Right hindlimb (tissue), 1 donor: Measurements from ENCODE around the gene RPE65.
"Not testable (repeated sequence)": the region's sequence is repeated elsewhere in the genome, so short reads cannot be mapped to it uniquely, and the experiment has no call there.

Source experiments
- DNase-seq: peaks from one replicate; pipeline ENCODE4 v3.0.0-alpha.2; 2018

RPE65 gene

GRCh38 chr1:68449901-68450300, at the start of gene RPE65:
Gene RPE65 (minus strand): TSS chr1:68449954. CDS start chr1:68449905, 49 bp downstream.
- peak; percentile 23 for DNase-seq

- DNase-seq, result no peak
Measured at GRCh38 chr1:68497358-68497698, 47.6 kb upstream of the RPE65 start.

DNA sequence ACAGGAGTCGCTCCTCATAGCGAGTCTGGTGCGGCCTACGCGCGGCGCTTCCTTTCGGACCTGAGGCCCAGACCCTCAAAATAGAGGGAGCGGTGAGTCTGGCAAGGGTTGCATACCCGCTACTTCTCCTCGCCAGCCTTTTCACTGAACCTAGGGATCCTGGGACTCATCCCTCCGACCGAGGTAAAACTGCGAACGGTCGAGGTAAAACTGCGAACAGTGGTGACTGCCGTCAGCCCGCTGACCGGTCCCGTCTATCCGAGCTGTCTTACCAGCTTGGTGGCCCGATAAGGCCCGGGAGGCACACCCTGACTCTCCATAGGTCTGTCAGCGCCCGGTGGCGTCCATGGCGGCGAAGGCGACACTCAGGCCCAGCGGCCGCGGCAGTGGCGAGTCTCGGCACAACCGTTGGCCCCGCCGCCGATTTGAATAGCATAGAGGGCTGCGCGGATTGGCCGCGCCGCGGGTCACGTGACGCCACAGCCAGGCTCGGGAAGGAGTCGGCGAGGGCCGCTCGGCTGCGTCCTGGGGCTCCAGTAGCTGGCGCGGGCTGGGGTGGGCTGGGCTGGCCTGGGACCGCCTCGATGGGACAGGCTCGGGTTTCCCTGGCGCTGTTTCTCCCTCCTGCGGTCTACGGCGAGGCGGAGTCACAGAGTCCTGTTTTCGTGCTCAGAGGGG, 47.1 kb upstream of the RPE65 start, which contains the start of gene DEPDC1:
Gene DEPDC1, minus strand, starts transcription at position 403 of the 678 bp plus-strand sequence. Its CDS starts 83 bp downstream, at position 320.
- peak; percentile 99 for DNase-seq

- no peak for DNase-seq
Measured at GRCh38 chr1:68495968-68496679, 46.4 kb upstream of the RPE65 start.

GRCh38 chr1:68495532-68495931, 45.8 kb upstream of the RPE65 start:
- no peak for DNase-seq

DNA sequence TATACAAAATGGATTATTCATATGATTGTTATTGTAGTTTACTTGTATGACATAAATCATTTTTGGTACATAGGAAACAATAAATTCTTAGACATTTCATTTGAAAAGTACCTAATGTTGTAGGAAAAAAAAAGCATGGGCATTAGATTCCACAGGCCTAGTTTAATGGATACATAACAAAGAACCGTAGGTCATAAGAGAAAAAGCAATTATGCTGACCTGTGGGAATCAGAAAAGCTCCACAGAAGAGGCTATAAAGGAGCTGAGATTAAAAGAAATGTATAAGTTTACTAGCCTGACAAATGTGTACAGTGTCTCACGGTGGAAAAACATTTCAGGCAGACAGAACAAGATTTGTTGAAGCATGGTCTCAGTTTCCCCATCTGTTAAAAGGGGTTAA, 43.4 kb upstream of the RPE65 start:
- no peak for DNase-seq

DNA sequence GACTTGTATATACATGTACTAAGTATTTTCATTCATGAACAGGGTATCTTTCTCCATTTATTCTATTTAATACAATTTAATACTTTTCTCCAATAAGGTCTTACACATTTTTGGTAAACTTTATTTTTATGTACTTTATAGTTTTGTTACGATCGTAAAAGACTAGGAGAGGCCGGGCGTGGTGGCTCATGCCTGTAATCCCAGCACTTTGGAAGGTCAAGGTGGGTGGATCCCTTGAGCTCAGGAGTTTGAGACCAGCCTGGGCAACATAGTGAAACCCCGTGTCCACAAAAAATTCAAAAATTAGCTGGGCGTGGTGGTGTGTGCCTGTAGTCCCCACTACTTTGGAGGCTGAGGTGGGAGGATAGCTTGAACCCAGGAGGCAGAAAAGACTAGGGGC, 42.5 kb upstream of the RPE65 start:
- not testable (repeated sequence) for DNase-seq

GRCh38 chr1:68490046-68490651, 40.4 kb upstream of the RPE65 start:
- DNase-seq, result no peak

DNA sequence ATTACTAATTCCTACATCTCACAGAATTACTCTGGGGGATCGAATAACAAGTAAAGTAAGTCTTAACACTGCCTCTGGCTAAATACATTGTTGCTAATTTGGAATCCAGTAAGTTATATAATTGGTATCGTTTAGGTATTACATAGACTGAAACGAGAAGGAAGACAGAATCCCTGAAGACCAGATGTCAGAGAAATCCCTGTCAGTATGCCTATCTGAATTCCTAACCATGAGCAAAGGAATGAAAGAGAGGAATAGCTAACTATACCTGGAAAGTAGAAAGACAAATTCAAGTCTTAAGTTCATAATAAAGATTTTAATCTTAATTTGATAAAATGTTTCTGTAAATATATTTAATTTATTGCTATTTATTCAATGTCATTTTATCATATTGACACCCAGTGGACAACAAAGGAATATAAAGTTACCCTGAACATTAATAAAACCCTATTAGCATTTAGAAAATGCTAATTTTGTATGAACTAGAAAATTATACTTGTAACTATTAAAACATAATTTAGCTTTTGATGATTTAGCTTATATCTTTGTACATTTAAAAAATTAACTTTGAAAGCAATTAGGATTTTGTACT, 35.8 kb upstream of the RPE65 start:
- no peak for DNase-seq

GRCh38 chr1:68484618-68485017, 34.9 kb upstream of the RPE65 start:
- no peak for DNase-seq

DNA sequence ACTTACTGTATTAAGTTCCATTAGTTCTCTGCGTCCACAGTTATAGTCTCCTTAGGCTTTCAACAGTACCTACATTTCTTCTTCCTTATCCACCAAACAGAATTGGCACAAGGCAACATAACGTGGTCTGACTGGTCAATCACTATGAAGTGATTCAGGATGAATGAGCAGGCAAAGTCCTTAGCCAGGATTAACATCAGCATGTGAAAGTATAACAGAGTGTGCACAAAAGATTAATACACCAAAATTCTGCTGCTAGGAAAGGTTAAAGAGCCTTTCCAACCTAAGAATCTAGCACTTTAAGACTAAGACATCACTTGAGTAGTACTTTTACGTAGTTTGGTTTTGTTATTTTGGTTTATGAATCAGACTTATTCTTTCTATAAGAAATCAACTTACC, 31.3 kb upstream of the RPE65 start:
- no peak for DNase-seq

DNA sequence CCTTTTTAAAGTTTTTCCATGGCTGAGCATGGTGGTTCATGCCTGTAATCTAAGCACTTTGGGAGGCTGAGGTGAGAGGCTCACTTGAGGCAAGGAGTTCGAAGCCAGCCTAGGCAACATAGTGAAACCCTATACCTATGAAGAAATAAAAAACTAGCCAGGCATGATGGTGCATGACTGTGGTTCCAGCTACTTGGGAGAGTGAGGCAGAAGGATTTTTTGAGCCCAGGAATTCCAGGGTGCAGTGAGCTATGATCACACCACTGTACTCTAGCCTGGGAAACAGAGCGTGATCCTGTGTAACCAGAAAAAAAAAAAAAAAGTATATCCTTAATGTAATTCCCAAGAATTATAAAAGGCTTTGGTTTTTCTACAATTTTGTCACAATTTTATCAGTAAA, 29.7 kb upstream of the RPE65 start:
- DNase-seq, result no peak

DNA sequence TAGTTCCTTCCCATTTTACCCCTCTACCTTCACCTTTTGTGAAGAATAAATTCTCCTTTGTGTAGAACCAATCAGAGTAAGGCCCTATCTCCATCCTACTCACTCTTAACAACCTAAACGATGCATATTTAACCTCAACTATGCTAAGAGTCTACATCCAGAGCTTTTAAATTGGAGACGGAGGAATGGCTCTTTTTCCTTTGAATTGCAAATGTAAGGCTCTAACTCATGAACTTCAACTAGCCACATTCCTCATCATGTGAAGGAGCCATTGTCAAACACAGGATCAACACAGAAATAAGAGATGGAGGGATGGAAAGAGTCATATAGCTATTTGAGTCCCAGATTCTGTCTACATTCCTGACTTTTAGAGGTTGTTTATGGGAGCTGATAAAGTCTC, 28.9 kb upstream of the RPE65 start:
- no peak for DNase-seq

DNA sequence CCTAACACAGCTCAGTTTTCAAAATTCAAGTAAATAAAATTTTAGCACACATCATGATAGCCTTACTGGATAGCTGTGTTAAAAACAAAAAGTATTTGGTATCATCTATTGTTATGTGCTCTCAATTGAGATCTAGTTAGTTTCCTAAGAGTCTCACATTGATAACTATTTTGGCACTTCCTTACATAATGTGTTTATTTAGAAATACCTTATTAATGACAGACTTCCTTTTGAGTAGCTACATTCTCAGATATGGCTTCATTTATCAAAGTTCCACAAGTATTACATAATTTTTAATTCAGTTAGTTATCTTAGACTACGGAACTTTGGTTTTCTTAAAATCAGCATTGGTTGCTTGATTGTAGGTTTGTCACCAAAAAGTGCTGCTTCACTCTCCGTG, 26.9 kb upstream of the RPE65 start:
- DNase-seq, result not testable (repeated sequence)

GRCh38 chr1:68473060-68473459, 23.3 kb upstream of the RPE65 start:
- no peak for DNase-seq

DNA sequence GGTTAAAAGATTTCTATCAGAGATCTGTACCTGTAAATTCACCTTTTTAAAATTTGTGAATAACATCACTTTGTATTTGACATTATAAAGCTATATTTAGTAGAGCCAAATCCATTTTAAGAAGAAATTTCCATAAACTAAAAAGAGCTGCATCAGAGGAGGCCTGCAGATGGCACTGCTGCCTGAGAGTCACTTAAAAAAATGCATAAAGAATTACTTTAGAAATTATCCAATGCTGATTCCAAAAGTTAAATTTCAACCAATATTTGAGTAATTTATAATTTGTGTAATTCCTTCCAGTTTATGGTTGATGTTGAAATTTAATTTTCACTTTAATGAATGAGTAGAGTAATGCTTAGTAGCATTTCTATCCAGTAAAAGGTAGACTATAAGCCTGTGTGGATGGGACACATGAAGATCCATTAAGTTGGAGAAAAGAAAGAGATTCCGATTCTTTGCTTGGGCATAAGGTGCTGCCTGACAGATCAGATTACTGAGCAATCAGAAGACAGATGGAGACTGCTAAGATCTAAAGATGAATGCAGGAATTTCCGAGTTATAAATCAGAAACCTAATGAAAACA, 20.7 kb upstream of the RPE65 start:
- DNase-seq, result peak; percentile 26

- DNase-seq, result no peak
Measured at GRCh38 chr1:68464891-68465290, 15.1 kb upstream of the RPE65 start.

GRCh38 chr1:68460935-68461334, 11.2 kb upstream of the RPE65 start:
- DNase-seq, result no peak

DNA sequence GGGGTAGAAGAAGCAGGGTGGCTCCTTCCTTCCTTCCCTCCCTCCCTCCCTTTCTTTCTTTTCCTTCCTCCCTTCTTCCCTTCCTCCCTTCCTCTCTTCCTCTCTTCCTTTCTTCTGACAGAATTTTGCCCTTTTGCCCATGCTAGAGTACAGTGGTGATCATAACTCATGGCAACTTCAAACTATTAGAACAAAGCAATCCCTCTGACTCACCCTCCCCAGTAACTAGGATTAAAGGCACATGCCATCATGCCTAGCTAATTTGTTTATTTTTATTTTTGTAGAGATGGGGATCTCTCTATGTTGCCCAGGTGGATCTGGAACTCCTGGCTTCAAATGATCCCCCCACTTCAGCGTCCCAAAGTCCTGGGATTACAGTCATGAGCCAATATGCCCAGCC, 10.0 kb upstream of the RPE65 start:
- no peak for DNase-seq

- DNase-seq, result no peak
Measured at GRCh38 chr1:68459091-68459490, 9.3 kb upstream of the RPE65 start.

- DNase-seq, result no peak
Measured at GRCh38 chr1:68456202-68456601, 6.4 kb upstream of the RPE65 start.

DNA sequence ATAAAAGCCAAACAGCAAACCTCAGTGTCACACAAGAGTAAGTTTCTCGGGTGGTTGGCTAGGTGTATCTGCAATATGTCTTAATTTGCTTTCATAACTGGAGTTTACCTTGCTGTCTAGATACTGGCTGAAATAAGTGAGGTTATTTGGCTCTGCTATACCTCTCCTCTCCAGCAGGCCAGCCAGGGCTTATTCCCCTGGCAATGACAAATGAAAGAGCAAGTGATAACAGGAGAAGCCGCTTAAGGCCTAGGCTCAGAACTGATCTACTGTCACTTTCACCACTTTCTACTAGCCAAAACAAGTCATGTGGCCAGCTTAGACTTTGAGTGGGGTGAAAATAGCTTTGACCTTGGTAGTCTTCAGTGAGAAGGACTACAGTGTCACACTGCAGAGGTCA, 4.8 kb upstream of the RPE65 start:
- DNase-seq, result no peak

GRCh38 chr1:68453060-68453670, 3.4 kb upstream of the RPE65 start:
- DNase-seq, result no peak
